Measurements from ENCODE around the gene CCNDBP1. TPM values are rescaled to one million over a fixed set of nuclear protein-coding genes. Genes with fewer than 3 reads are reported as not detected.

The CCNDBP1 gene
- total RNA-seq, 1 experiment from 2014 or later: 34.1 TPM

DNA sequence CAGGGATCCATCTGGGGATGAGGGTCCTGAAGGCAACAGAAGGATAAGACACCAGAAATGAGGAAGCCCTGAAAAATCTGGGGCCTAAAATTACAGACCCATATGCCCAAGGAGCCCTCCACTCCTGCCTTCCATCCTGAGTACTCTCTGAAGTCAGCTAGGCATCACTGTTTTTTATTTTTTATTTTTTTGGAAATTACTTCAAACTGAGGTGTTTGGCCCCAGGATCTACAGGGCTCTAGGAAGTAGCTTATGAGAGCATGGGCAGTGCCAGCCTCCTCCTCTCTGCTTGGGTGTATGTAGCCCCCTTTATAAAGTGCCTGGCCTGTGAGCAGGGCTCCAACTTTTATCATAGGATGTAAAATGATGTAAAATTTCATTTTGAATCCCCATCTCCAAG, 27.7 kb downstream of the CCNDBP1 start:
- Histone ChIP-seq H3K27me3 (ENCODE audit: insufficient read depth, low read length) (no peaks in the 10 kb centered on the region), H3K9me3 (ENCODE audit: control insufficient read depth, low read depth, low read length) (no peaks in the 10 kb centered on the region), H4K91ac (ENCODE audit: insufficient read length, low read depth, low read length) (no peak overlapping the region), H3K79me1 (ENCODE audit: insufficient read depth, low read depth, low read length, poor library complexity, severe bottlenecking) (no peaks in the 10 kb centered on the region), H3K18ac (ENCODE audit: insufficient read length, low read depth, low read length) (no peak overlapping the region), H3K23me2 (ENCODE audit: insufficient read length, low read depth, low read length, poor library complexity, severe bottlenecking) (no peaks in the 10 kb centered on the region), H2BK12ac (ENCODE audit: insufficient read length, low read depth, low read length) (no peak overlapping the region), H3K27ac (ENCODE audit: insufficient read length, low read depth, low read length) (no peak overlapping the region), H3K4me1 (ENCODE audit: insufficient read depth, low read length) (no peaks in the 10 kb centered on the region), H4K20me1 (ENCODE audit: control insufficient read depth, insufficient read depth, insufficient read length) (no peaks in the 10 kb centered on the region), H2BK15ac (ENCODE audit: low read depth, low read length) (no peak overlapping the region), H2BK120ac (ENCODE audit: low read depth, low read length, poor library complexity, severe bottlenecking) (no peak overlapping the region), H3K4ac (ENCODE audit: low read depth, low read length) (no peak overlapping the region), H2BK20ac (ENCODE audit: low read depth, low read length, poor library complexity, severe bottlenecking) (no peak overlapping the region), H2AK5ac (ENCODE audit: insufficient read length, low read length) (no peak overlapping the region), H4K8ac (replicated peaks; ENCODE audit: insufficient read length, low read depth, low read length) (no peak overlapping the region), H3T11ph (ENCODE audit: low read length) (no peak overlapping the region), H3K56ac (ENCODE audit: insufficient read length, low read depth, low read length) (no peak overlapping the region), H3K23ac (ENCODE audit: insufficient read length, low read depth, low read length) (no peak overlapping the region), H4K5ac (ENCODE audit: insufficient read length, low read depth, low read length) (no peak overlapping the region), H3K14ac (ENCODE audit: insufficient read depth, low read length) (no peak overlapping the region), H2AFZ (ENCODE audit: low read length) (no peak overlapping the region), H3K4me2 (ENCODE audit: insufficient read depth, insufficient read length, low read length) (no peak overlapping the region), H3K9ac (ENCODE audit: extremely low read depth, insufficient read length, low read length) (no peak overlapping the region), H3K79me2 (ENCODE audit: insufficient read depth, low read length) (no peaks in the 10 kb centered on the region), H2BK5ac (ENCODE audit: insufficient read length, low read length) (no peak overlapping the region)
- Mint-ChIP-seq H3K4me3 (no peak overlapping the region), H3K27me3 (ENCODE audit: low read depth) (peaks cover 8% of the 10 kb centered on the region), H3K4me1 (peaks cover 9 to 10% of the 10 kb centered on the region in 2 experiments), H3K9me3 (no peaks in the 10 kb centered on the region), H3K27ac (no peak overlapping the region; a peak in 1 of 7 replicates), H3K36me3 (ENCODE audit: insufficient read depth in 1 of 3, low read depth in 3 of 3) (no peaks in the 10 kb centered on the region)
- TF ChIP-seq, protein P1, sequence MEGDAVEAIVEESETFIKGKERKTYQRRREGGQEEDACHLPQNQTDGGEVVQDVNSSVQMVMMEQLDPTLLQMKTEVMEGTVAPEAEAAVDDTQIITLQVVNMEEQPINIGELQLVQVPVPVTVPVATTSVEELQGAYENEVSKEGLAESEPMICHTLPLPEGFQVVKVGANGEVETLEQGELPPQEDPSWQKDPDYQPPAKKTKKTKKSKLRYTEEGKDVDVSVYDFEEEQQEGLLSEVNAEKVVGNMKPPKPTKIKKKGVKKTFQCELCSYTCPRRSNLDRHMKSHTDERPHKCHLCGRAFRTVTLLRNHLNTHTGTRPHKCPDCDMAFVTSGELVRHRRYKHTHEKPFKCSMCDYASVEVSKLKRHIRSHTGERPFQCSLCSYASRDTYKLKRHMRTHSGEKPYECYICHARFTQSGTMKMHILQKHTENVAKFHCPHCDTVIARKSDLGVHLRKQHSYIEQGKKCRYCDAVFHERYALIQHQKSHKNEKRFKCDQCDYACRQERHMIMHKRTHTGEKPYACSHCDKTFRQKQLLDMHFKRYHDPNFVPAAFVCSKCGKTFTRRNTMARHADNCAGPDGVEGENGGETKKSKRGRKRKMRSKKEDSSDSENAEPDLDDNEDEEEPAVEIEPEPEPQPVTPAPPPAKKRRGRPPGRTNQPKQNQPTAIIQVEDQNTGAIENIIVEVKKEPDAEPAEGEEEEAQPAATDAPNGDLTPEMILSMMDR (conservative IDR thresholded peaks at IDR 0.05): no peak
- no peak for DNase-seq
